IPS-11a (cell line): ENCODE data around the gene C1QTNF2.
"Not testable (repeated sequence)": the region's sequence is repeated elsewhere in the genome, so short reads cannot be mapped to it uniquely, and the experiment has no call there.

Experiments
- H3K4me3 ChIP-seq: one replicate; pipeline ENCODE4 v1.5.1; 2013; ENCODE audit warnings: low read depth, low read length, control low read depth

The C1QTNF2 gene

GRCh38 chr5:160347448-160347847 is 23.0 kb downstream of the C1QTNF2 start:
- H3K4me3 ChIP-seq = no peak overlapping the region

GRCh38 chr5:160342413-160342941 is 27.9 kb downstream of the C1QTNF2 start:
- H3K4me3 ChIP-seq = no peak overlapping the region

GRCh38 chr5:160341309-160341870 is 29.0 kb downstream of the C1QTNF2 start:
- no peak overlapping the region for H3K4me3 ChIP-seq

GRCh38 chr5:160340513-160340912 is 29.9 kb downstream of the C1QTNF2 start:
- not testable (repeated sequence) for H3K4me3 ChIP-seq

GRCh38 chr5:160339406-160340130 is 30.9 kb downstream of the C1QTNF2 start:
- H3K4me3 ChIP-seq = no peak overlapping the region

GRCh38 chr5:160334716-160335115 is 35.7 kb downstream of the C1QTNF2 start:
- H3K4me3 ChIP-seq = not testable (repeated sequence)

- H3K4me3 ChIP-seq = no peak overlapping the region
Measured at GRCh38 chr5:160333721-160334120, 36.7 kb downstream of the C1QTNF2 start.

GRCh38 chr5:160330212-160330611 is 40.2 kb downstream of the C1QTNF2 start:
- no peak overlapping the region for H3K4me3 ChIP-seq

GRCh38 chr5:160327818-160328217 is 42.6 kb downstream of the C1QTNF2 start:
- H3K4me3 ChIP-seq = no peak overlapping the region

- H3K4me3 ChIP-seq = no peak overlapping the region
Measured at GRCh38 chr5:160326981-160327380, 43.4 kb downstream of the C1QTNF2 start.

- H3K4me3 ChIP-seq = no peak overlapping the region
Measured at GRCh38 chr5:160325716-160326115, 44.7 kb downstream of the C1QTNF2 start.

GRCh38 chr5:160324886-160325285 is 45.5 kb downstream of the C1QTNF2 start:
- H3K4me3 ChIP-seq = no peak overlapping the region

GRCh38 chr5:160318409-160318808 is 52.0 kb downstream of the C1QTNF2 start:
- no peak overlapping the region for H3K4me3 ChIP-seq

- no peak overlapping the region for H3K4me3 ChIP-seq
Measured at GRCh38 chr5:160317434-160317833, 53.0 kb downstream of the C1QTNF2 start.

GRCh38 chr5:160315968-160316367 is 54.5 kb downstream of the C1QTNF2 start:
- no peak overlapping the region for H3K4me3 ChIP-seq

GRCh38 chr5:160312960-160313727 is 57.3 kb downstream of the C1QTNF2 start:
- H3K4me3 ChIP-seq = peak overlapping the region; percentile 81

GRCh38 chr5:160312134-160312959 is 58.1 kb downstream of the C1QTNF2 start, which contains the start of gene CCNJL:
TSS of gene CCNJL (minus strand) at chr5:160312564. CDS start at chr5:160311923, 641 bp downstream.
- H3K4me3 ChIP-seq = peak within 1 kb of the TSS; percentile 81

- peak overlapping the region; percentile 81 for H3K4me3 ChIP-seq
Measured at GRCh38 chr5:160311491-160312133, 58.8 kb downstream of the C1QTNF2 start.

GRCh38 chr5:160310552-160311295 is 59.7 kb downstream of the C1QTNF2 start:
- no peak overlapping the region for H3K4me3 ChIP-seq
